Naive thymus-derived CD4-positive, alpha-beta T cell (primary cell): Measurements from ENCODE around the gene B3GNT4. TPM values are rescaled to one million over a fixed set of nuclear protein-coding genes. Genes with fewer than 3 reads are reported as not detected.
"Not testable (repeated sequence)": the region's sequence is repeated elsewhere in the genome, so short reads cannot be mapped to it uniquely, and the experiment has no call there.

Experiments
- ATAC-seq: fragments of 150-1000 bp; cut with Tn5 transposase; 2 replicates; pipeline ENCODE4 v1.10.0; 2021; ENCODE audit warnings: mild to moderate bottlenecking, moderate library complexity
- CTCF ChIA-PET: fragments of 350-600 bp; sonication (Branson Sonifier 250); formaldehyde crosslinking; loops from one replicate; lab custom pipeline; 2021; ENCODE audit warnings: antibody characterized with exemption; lab: Charles Lee
- POLR2A ChIA-PET: fragments of 350-600 bp; sonication (Branson Sonifier 250); formaldehyde crosslinking; loops from one replicate; lab custom pipeline; 2021; ENCODE audit warnings: antibody characterized with exemption, inconsistent platforms; lab: Charles Lee
- DNase-seq, 9 donors: peaks; one replicate each; pipeline versions ENCODE4 v3.0.0 to v3.0.0-alpha.2; 2020 to 2022; ENCODE audit warnings: mixed read lengths in 1 of 9
- H3K27ac ChIP-seq: one replicate; pipeline ENCODE4 v1.7.0; 2013; ENCODE audit warnings: mild to moderate bottlenecking, low read depth, low read length, moderate library complexity
- H3K27me3 ChIP-seq, 2 donors: one replicate each; pipeline ENCODE4 v1.7.0; 2013; ENCODE audit warnings: low read length in 2 of 2, mild to moderate bottlenecking in 2 of 2, moderate library complexity in 2 of 2; ENCODE audit not compliant: control insufficient read depth in 2 of 2, insufficient read depth in 2 of 2
- H3K36me3 ChIP-seq, 3 experiments: 1 replicate in 2 of 3; 2 replicates in 1 of 3; pipeline ENCODE4 v1.7.0; 2013; ENCODE audit warnings: low read length in 3 of 3, mild to moderate bottlenecking in 3 of 3, moderate library complexity in 1 of 3; ENCODE audit not compliant: insufficient read depth in 3 of 3, control insufficient read depth in 2 of 3
- H3K4me1 ChIP-seq, 2 donors: one replicate each; pipeline ENCODE4 v1.7.0; 2013; ENCODE audit warnings: low read length in 2 of 2, mild to moderate bottlenecking in 2 of 2, moderate library complexity in 1 of 2; ENCODE audit not compliant: control insufficient read depth in 2 of 2, insufficient read depth in 2 of 2
- H3K4me3 ChIP-seq: 2 replicates; pipeline ENCODE4 v1.7.0; 2013; ENCODE audit warnings: mild to moderate bottlenecking, low read length
- H3K9me3 ChIP-seq, 3 experiments: 1 replicate in 2 of 3; 2 replicates in 1 of 3; pipeline ENCODE4 v1.7.0; 2013; ENCODE audit warnings: low read length in 3 of 3; ENCODE audit not compliant: control insufficient read depth in 2 of 3
- H3K27ac Mint-ChIP-seq, 9 donors: one replicate each; pipeline ENCODE4 v1.8.0; 2020 to 2022; ENCODE audit warnings: mixed read lengths in 9 of 9, mild to moderate bottlenecking in 8 of 9, moderate library complexity in 5 of 9, inconsistent platforms in 2 of 9
- H3K27me3 Mint-ChIP-seq, 5 donors: one replicate each; pipeline ENCODE4 v1.8.0; 2021 to 2022; ENCODE audit warnings: mixed read lengths in 5 of 5, mild to moderate bottlenecking in 1 of 5
- H3K36me3 Mint-ChIP-seq, 5 donors: one replicate each; pipeline ENCODE4 v1.8.0; 2020 to 2022; ENCODE audit warnings: mixed read lengths in 5 of 5, mild to moderate bottlenecking in 3 of 5, inconsistent platforms in 1 of 5
- H3K4me1 Mint-ChIP-seq, 7 donors: one replicate each; pipeline ENCODE4 v1.8.0; 2020 to 2022; ENCODE audit warnings: mixed read lengths in 7 of 7, mild to moderate bottlenecking in 3 of 7, inconsistent platforms in 1 of 7
- H3K4me3 Mint-ChIP-seq, 10 donors: one replicate each; pipeline ENCODE4 v1.8.0; 2020 to 2022; ENCODE audit warnings: mild to moderate bottlenecking in 10 of 10, mixed read lengths in 10 of 10, moderate library complexity in 6 of 10, inconsistent platforms in 2 of 10
- H3K9me3 Mint-ChIP-seq, 11 donors: one replicate each; pipeline ENCODE4 v1.8.0; 2020 to 2022; ENCODE audit warnings: mixed read lengths in 11 of 11, mild to moderate bottlenecking in 4 of 11, inconsistent platforms in 1 of 11, moderate library complexity in 1 of 11
- intact Hi-C, 2 donors: fragments of 100-400 bp; cut with micrococcal nuclease; formaldehyde crosslinking; loops; one replicate each; pipeline ENCODE4 v1.15.1; 2023
- polyA plus RNA-seq, 2 donors: library from polyadenylated mRNA; unstranded; fragments of 300-500 nt; fragmentation: Illumina TruSeq; gene quantifications; one replicate each; pipeline ENCODE4 v1.2.3, GENCODE V29; 2021
- total RNA-seq, 6 experiments: library from RNA in 5 of 6; stranded (reverse) in 5 of 6; gene quantifications; 1 replicate in 5 of 6; 2 replicates in 1 of 6; pipeline ENCODE4 v1.2.3 and lab custom pipeline; 2021 to 2026

Gene B3GNT4
- total and polyA plus RNA-seq, 7 experiments from 2014 or later: 0.15 to 1.1 (median 0.54) TPM; not detected in 2

DNA sequence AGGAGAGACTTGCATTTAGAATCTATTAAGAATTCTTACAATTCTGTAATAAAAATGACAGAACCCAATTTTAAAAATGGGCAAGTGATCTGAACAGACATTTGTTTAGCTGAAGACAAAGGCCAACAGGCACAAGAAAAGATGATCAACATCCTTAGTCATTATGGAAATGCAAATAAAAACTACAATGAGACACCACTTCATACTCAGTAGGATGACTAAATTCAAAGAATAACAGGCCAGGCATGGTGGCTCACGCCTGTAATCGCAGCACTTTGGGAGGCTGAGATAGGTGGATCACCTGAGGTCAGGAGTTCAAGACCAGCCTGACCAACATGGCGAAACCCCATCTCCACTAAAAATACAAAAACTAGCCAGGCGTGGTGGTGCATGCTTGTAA, 55.0 kb downstream of the B3GNT4 start:
- H3K27me3 Mint-ChIP-seq, H3K4me1 ChIP-seq, intact Hi-C loops, ATAC-seq, H3K9me3 ChIP-seq, CTCF ChIA-PET, H3K27me3 ChIP-seq, H3K4me3 Mint-ChIP-seq, H3K4me3 ChIP-seq, DNase-seq, H3K27ac ChIP-seq, H3K9me3 Mint-ChIP-seq: not testable (repeated sequence)
- peaks cover 3 to 73% (median 6%) of the 10 kb centered on the region in 3 experiments for H3K36me3 ChIP-seq
- Mint-ChIP-seq H3K27ac (peak overlapping the region in 1 of 9 donors; percentile 26), H3K4me1 (peaks cover 3 to 36% (median 29%) of the 10 kb centered on the region in 7 donors), H3K36me3 (peaks cover 4 to 49% (median 20%) of the 10 kb centered on the region in 5 donors)
- POLR2A ChIA-PET: interaction anchor here (0.7 to 1.3 kb wide), 2 partner anchors 11 to 158 kb away, joined by 3 to 5 read pairs; no protein-coding TSS in a partner anchor

Other genes with a start within 250 kb of the B3GNT4 start
- gene BCL7A, start 181.8 kb upstream of the B3GNT4 start, total RNA-seq: 1 to 10 TPM; 4.1 to 6.6 (median 5.4) TPM
- 10 to 100 TPM in 1 of 2 donors, 1 to 10 TPM in 1; 4.0 to 11.9 TPM for gene BCL7A, start 181.8 kb upstream of the B3GNT4 start, polyA plus RNA-seq
- 100 to 1,000 TPM in 4 of 5 experiments, 10 to 100 TPM in 1; 57.0 to 123 (median 115) TPM for gene MLXIP, start 125.0 kb upstream of the B3GNT4 start, total RNA-seq
- 10 to 100 TPM; 17.4 to 29.8 TPM for gene MLXIP, start 125.0 kb upstream of the B3GNT4 start, polyA plus RNA-seq
- gene IL31, start 29.5 kb upstream of the B3GNT4 start, total RNA-seq: not detected
- gene IL31, start 29.5 kb upstream of the B3GNT4 start, polyA plus RNA-seq: not detected
- gene LRRC43, start 20.6 kb upstream of the B3GNT4 start, total RNA-seq: 1 to 10 TPM in 1 of 5 experiments, under 1 TPM in 2, not detected in 2; 0.34 to 2.3 (median 0.40) TPM
- gene LRRC43, start 20.6 kb upstream of the B3GNT4 start, polyA plus RNA-seq: not detected
- 10 to 100 TPM; 41.3 to 94.1 (median 50.1) TPM for gene DIABLO, start 22.3 kb downstream of the B3GNT4 start, total RNA-seq
- 10 to 100 TPM; 58.3 to 68.3 TPM for gene DIABLO, start 22.3 kb downstream of the B3GNT4 start, polyA plus RNA-seq
- 10 to 100 TPM; 19.9 to 34.5 (median 31.4) TPM for gene VPS33A, start 62.8 kb downstream of the B3GNT4 start, total RNA-seq
- gene VPS33A, start 62.8 kb downstream of the B3GNT4 start, polyA plus RNA-seq: 10 to 100 TPM; 18.0 to 28.3 TPM
- 10 to 100 TPM; 54.7 to 89.3 (median 65.1) TPM for gene CLIP1, start 219.0 kb downstream of the B3GNT4 start, total RNA-seq
- gene CLIP1, start 219.0 kb downstream of the B3GNT4 start, polyA plus RNA-seq: 10 to 100 TPM; 13.6 to 25.8 TPM